Tibial artery (tissue), 4 donors: ENCODE measurements around the gene SLC13A1.

Source experiments
- DNase-seq, 2 donors: peaks; one replicate each; pipeline ENCODE4 v3.0.0-alpha.2; 2019
- H3K27ac ChIP-seq, 2 donors: fragments of 200-600 bp; sonication (generic) in 1 of 2; 1 replicate in 1 of 2; 2 replicates in 1 of 2; pipeline ENCODE4 v1.5.1; 2018 to 2019; ENCODE audit warnings: mild to moderate bottlenecking in 1 of 2
- H3K27me3 ChIP-seq, 2 donors: fragments of 200-600 bp; sonication (generic) in 1 of 2; one replicate each; pipeline versions ENCODE4 v1.5.1 to v1.6.0; 2016 to 2019
- H3K36me3 ChIP-seq, 3 donors: fragments of 200-600 bp; sonication (generic) in 2 of 3; one replicate each; pipeline ENCODE4 v1.5.1; 2016 to 2019; ENCODE audit warnings: mild to moderate bottlenecking in 2 of 3
- H3K4me1 ChIP-seq, 4 donors: fragments of 200-600 bp; sonication (generic) in 2 of 4; 1 replicate in 3 of 4; 2 replicates in 1 of 4; pipeline ENCODE4 v1.5.1; 2016 to 2019
- H3K4me3 ChIP-seq, 2 donors: fragments of 200-600 bp; sonication (generic) in 1 of 2; 1 replicate in 1 of 2; 2 replicates in 1 of 2; pipeline ENCODE4 v1.5.1; 2018 to 2019; ENCODE audit warnings: mild to moderate bottlenecking in 2 of 2
- H3K9me3 ChIP-seq, 3 donors: fragments of 200-600 bp; sonication (generic) in 1 of 3; one replicate each; pipeline ENCODE4 v1.5.1; 2016 to 2019
- intact Hi-C: fragments of 100-400 bp; cut with DNase I; formaldehyde crosslinking; loops from one replicate; pipeline ENCODE4 v1.15.0; 2023; ENCODE audit warnings: low total_unique reads
- TF ChIP-seq, protein P1 (sequence below), 2 experiments: fragments of 200-600 bp in 1 of 2; fragments of 450-650 bp in 1 of 2; IDR thresholded peaks; one replicate each; pipeline ENCODE4 v1.5.1; 2017 to 2019; ENCODE audit warnings: antibody characterized with exemption in 2 of 2, mild to moderate bottlenecking in 1 of 2, moderate library complexity in 1 of 2

Gene SLC13A1

DNA sequence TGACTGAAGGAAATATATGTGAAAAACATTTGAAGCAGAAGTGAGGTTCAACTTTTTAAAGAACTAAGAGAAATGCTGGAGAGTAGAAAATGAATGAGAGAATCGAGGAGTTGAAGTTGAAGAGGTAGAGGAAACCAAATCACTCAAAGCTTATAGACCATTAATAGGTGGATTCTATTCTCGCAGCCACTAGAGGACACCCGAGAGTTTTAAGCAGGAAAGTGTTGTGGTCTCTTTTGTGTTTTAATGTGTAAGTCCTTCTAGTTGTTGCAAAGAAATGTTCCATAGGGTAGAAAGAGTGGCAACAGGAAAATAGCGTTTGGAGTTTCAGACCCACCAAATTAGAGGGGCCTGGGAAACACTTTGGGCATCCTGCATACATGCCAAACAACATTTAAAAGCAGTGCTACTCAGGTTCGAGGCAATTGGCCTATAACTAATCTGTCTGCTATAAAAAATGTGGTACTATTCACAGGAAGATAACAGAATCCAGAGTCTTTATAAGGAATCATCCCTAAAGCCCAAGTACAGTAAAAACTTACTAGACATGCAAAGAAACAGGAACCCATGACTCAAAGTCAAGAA, 129.0 kb downstream of the SLC13A1 start:
- DNase-seq, result no peak
- Histone ChIP-seq H3K4me3 (no peak overlapping the region), H3K27ac (no peak overlapping the region), H3K4me1 (no peaks in the 10 kb centered on the region), H3K9me3 (no peaks in the 10 kb centered on the region), H3K36me3 (no peaks in the 10 kb centered on the region), H3K27me3 (no peaks in the 10 kb centered on the region)
- TF ChIP-seq, protein P1, sequence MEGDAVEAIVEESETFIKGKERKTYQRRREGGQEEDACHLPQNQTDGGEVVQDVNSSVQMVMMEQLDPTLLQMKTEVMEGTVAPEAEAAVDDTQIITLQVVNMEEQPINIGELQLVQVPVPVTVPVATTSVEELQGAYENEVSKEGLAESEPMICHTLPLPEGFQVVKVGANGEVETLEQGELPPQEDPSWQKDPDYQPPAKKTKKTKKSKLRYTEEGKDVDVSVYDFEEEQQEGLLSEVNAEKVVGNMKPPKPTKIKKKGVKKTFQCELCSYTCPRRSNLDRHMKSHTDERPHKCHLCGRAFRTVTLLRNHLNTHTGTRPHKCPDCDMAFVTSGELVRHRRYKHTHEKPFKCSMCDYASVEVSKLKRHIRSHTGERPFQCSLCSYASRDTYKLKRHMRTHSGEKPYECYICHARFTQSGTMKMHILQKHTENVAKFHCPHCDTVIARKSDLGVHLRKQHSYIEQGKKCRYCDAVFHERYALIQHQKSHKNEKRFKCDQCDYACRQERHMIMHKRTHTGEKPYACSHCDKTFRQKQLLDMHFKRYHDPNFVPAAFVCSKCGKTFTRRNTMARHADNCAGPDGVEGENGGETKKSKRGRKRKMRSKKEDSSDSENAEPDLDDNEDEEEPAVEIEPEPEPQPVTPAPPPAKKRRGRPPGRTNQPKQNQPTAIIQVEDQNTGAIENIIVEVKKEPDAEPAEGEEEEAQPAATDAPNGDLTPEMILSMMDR (IDR thresholded peaks at IDR 0.05), result no peak
- intact Hi-C loops, result no loop called here

DNA sequence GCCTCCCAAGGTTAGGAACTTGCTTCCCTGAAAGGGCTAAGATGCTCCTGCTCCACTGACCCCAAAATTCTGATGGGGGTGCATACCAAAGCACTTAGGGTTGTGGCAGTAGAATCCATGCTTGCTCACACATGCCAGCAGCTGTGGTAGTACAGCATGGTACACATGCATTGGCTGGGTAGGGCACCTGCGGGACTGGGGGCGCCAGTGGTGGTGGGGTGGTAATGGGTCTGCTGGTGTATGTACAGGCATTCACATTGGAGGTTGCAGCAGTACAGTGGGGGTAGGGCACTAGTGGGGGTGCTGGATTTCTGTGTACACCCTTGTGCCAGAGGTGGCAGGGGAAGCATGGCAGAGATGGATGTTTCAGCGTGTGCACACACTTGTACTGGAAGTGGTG, 132.0 kb downstream of the SLC13A1 start:
- intact Hi-C loops, result no loop called here
- no peaks in the 10 kb centered on the region for H3K4me1 ChIP-seq
- TF ChIP-seq, protein P1 (IDR thresholded peaks at IDR 0.05), result no peak

More for the DNA sequence above, 132.0 kb downstream of the SLC13A1 start:
- no peak overlapping the region for H3K4me3 ChIP-seq
- H3K36me3 ChIP-seq, result no peaks in the 10 kb centered on the region
- no peak overlapping the region for H3K27ac ChIP-seq
- H3K27me3 ChIP-seq, result no peaks in the 10 kb centered on the region
- no peaks in the 10 kb centered on the region for H3K9me3 ChIP-seq
- no peak for DNase-seq
